ENCODE results near the gene KCNMA1. TPM values are rescaled to one million over a fixed set of nuclear protein-coding genes. Genes with fewer than 3 reads are reported as not detected.

KCNMA1 gene
- total RNA-seq, 1 experiment from 2014 or later, result 0.70 TPM

DNA sequence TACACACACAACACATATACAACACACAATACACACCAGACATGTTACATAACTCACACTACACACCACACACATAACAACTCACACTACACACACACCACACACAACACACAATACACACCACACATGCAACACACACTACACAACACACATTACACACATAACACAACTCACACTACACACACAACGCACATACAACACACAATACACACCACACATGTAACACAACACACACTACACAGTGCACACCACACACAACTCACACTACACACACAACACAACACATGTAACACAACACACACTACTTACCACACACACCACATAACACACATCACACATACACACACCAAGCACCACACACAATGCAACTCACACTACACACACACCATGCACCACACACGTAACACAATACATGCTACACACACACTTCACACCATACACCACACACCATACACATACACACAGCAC is 166.5 kb downstream of the KCNMA1 start:
- Histone ChIP-seq H3K9me2 (ENCODE audit: insufficient read depth) (no peaks in the 10 kb centered on the region), H3K27me3 (ENCODE audit: insufficient read depth, low read depth) (no peaks in the 10 kb centered on the region), H3K27ac (no peak overlapping the region), H4K20me1 (ENCODE audit: insufficient read depth) (no peaks in the 10 kb centered on the region), H3F3A (ENCODE audit: insufficient read depth, low read depth) (peaks cover 21% of the 10 kb centered on the region), H2AFZ (no peak overlapping the region), H3K9me3 (ENCODE audit: insufficient read depth, low read depth) (0 out of 2 replicates have a peak, but pooled peaks cover 7% of the 10 kb centered on the region), H3K4me1 (replicated peaks; ENCODE audit: insufficient read depth) (0 out of 2 replicates have a peak, but pooled peaks cover 7% of the 10 kb centered on the region), H3K4me2 (no peak overlapping the region), H3K4me3 (no peak overlapping the region), H3K36me3 (ENCODE audit: low read depth) (no peaks in the 10 kb centered on the region), H3K79me2 (ENCODE audit: low read depth) (no peaks in the 10 kb centered on the region)
- intact Hi-C loops (cut with micrococcal nuclease; ENCODE audit: unreplicated experiment), result no loop called here
- no TSS peak for BruUV-seq (replicated peaks)
- POLR2A ChIA-PET (ENCODE audit: unreplicated experiment), result no interaction called here
- CTCF ChIA-PET, result no interaction called here
- TF ChIP-seq CTCF (conservative IDR thresholded peaks at IDR 0.05) (no peak), EZH2 (IDR thresholded peaks at IDR 0.05; ENCODE audit: low read depth) (no peak)
- DNase-seq, result no peak

DNA sequence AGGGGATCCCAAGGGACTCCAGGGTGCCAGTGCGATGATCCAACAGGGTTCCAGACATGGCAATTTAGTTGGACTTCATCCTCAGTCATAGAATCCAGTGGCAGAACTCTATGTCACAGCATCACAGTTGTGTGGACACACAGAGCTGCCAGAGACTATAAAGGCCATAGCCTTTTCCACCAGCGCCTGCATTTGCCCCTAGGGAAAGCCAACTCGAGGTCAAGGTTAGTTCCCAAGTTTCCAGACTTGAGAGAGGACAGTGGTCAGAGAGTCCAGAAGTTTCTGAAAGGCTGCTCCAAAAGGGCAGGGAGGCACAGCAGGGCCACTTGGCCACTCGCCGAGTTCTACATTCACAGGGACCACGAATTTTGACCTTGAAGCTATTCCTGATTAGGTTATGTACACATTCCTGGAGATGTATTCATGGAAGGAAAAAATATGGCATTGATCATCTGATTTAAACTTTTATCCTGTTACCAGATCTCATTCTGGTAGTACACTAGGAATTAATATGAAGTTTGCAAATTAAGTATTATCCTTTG is 170.1 kb downstream of the KCNMA1 start:
- no TSS peak for BruUV-seq (replicated peaks)

DNA sequence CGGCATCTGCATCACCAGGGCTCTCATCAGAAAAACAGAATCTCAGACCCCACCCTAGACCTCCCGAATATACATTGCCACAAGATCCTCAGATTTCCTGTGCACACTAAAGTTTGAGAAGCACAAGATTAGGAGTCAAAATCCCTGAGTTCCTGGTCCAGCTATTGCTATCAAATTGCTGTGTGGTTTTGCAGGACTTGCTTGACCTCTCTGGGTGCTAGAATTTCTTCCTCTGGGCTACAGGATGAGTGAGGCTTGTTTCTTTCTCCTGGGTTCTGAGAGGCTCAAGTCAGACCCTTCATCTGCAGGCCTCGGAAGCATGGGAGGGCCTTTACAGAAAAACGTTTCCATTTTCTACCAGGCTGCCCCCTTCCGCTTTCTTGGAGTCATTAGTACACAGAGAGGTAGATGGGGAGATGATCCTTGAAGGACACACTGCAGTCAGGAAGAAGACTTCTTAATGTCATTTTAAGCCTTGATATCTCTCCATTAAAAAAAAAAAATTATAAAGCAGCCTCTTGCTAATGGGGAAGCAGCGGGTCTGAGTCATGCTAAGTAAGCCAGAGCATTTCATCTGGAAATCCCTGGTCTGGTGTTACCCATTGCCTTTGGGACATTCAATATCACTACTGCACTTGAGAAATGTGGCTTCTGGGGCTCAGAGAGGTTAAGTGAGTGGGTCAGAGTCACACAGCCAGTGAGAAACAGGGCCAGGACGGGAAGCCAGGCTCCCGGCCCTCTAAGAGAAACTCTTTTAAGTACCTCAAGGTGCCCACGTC is 173.5 kb downstream of the KCNMA1 start:
- no peak for DNase-seq
- no peak overlapping the region for H3K4me3 ChIP-seq
- no TSS peak for BruUV-seq (replicated peaks)
- H3K27ac ChIP-seq, result no peak overlapping the region
- no peaks in the 10 kb centered on the region for H3K36me3 ChIP-seq (ENCODE audit: low read depth)
- intact Hi-C loops (cut with micrococcal nuclease; ENCODE audit: unreplicated experiment), result no loop called here
- no peaks in the 10 kb centered on the region for H3K9me2 ChIP-seq (ENCODE audit: insufficient read depth)
- no peaks in the 10 kb centered on the region for H3K4me1 ChIP-seq (replicated peaks; ENCODE audit: insufficient read depth)
- ChIA-PET POLR2A (ENCODE audit: unreplicated experiment) (no interaction called here), CTCF (no interaction called here)
- H3F3A ChIP-seq (ENCODE audit: insufficient read depth, low read depth), result no peaks in the 10 kb centered on the region
- TF ChIP-seq EZH2 (IDR thresholded peaks at IDR 0.05; ENCODE audit: low read depth) (no peak), CTCF (conservative IDR thresholded peaks at IDR 0.05) (no peak)
- H3K79me2 ChIP-seq (ENCODE audit: low read depth), result no peaks in the 10 kb centered on the region
- no peaks in the 10 kb centered on the region for H3K27me3 ChIP-seq (ENCODE audit: insufficient read depth, low read depth)
- H4K20me1 ChIP-seq (ENCODE audit: insufficient read depth), result no peaks in the 10 kb centered on the region
- H3K4me2 ChIP-seq, result no peak overlapping the region
- no peaks in the 10 kb centered on the region for H3K9me3 ChIP-seq (ENCODE audit: insufficient read depth, low read depth)
- no peak overlapping the region for H2AFZ ChIP-seq

More for the DNA sequence above, 170.1 kb downstream of the KCNMA1 start:
- Histone ChIP-seq H3K4me1 (replicated peaks; ENCODE audit: insufficient read depth) (no peaks in the 10 kb centered on the region), H3K9me2 (ENCODE audit: insufficient read depth) (no peaks in the 10 kb centered on the region), H4K20me1 (ENCODE audit: insufficient read depth) (no peaks in the 10 kb centered on the region), H3F3A (ENCODE audit: insufficient read depth, low read depth) (peaks cover 21% of the 10 kb centered on the region), H3K36me3 (ENCODE audit: low read depth) (no peaks in the 10 kb centered on the region), H3K4me2 (no peak overlapping the region), H3K4me3 (no peak overlapping the region), H3K27me3 (ENCODE audit: insufficient read depth, low read depth) (no peaks in the 10 kb centered on the region), H3K79me2 (ENCODE audit: low read depth) (no peaks in the 10 kb centered on the region), H2AFZ (no peak overlapping the region), H3K27ac (no peak overlapping the region), H3K9me3 (ENCODE audit: insufficient read depth, low read depth) (0 out of 2 replicates have a peak, but pooled peaks cover 7% of the 10 kb centered on the region)
- no peak for TF ChIP-seq CTCF (conservative IDR thresholded peaks at IDR 0.05)
- intact Hi-C loops (cut with micrococcal nuclease; ENCODE audit: unreplicated experiment), result no loop called here
- CTCF ChIA-PET, result no interaction called here
- DNase-seq, result no peak
- POLR2A ChIA-PET (ENCODE audit: unreplicated experiment), result no interaction called here

All from PC-9 (cell line).